Measurements from ENCODE around the gene PCSK5.

GRCh38 chr9:75962662-75963036, 72.2 kb downstream of the PCSK5 start:
- TF ChIP-seq CTCF (IDR thresholded peaks at IDR 0.05), result no peak
- no peak for TF ChIP-seq POLR2A (IDR thresholded peaks at IDR 0.05)
